MCF 10A (cell line): Measurements from ENCODE around the gene ALS2CL. TPM values are rescaled to one million over a fixed set of nuclear protein-coding genes. Genes with fewer than 3 reads are reported as not detected.

Experiments
- BruUV-seq: library from RNA; stranded (reverse); fragments of 400-500 nt; replicated peaks from 2 replicates; lab custom pipeline; 2021; lab: Mats Ljungman, UMichigan
- CTCF ChIA-PET: fragments of 300-600 bp; sonication (Branson Sonifier 250); formaldehyde crosslinking; extraction: SDS; loops from one replicate; lab custom pipeline; 2021; ENCODE audit warnings: antibody characterized with exemption, inconsistent platforms; lab: Yijun Ruan, JAX
- POLR2A ChIA-PET: fragments of 300-600, 350-650 bp; sonication (Branson Sonifier 250); formaldehyde crosslinking; extraction: SDS; loops from one replicate; lab custom pipeline; 2020; ENCODE audit warnings: antibody characterized with exemption, inconsistent platforms; lab: Yijun Ruan, JAX
- DNase-seq: peaks from one replicate; pipeline ENCODE4 v3.0.0-alpha.2; 2018; ENCODE audit not compliant: unreplicated experiment
- H3K27ac Mint-ChIP-seq: one replicate; pipeline ENCODE4 v1.8.0; 2022; ENCODE audit warnings: mild to moderate bottlenecking, low read depth, mixed read lengths; ENCODE audit not compliant: unreplicated experiment
- H3K27me3 Mint-ChIP-seq: one replicate; pipeline ENCODE4 v1.8.0; 2022; ENCODE audit warnings: mixed read lengths; ENCODE audit not compliant: insufficient read depth, unreplicated experiment
- H3K36me3 Mint-ChIP-seq: one replicate; pipeline ENCODE4 v1.8.0; 2022; ENCODE audit warnings: mild to moderate bottlenecking, moderate library complexity, mixed read lengths; ENCODE audit not compliant: insufficient read depth, unreplicated experiment
- H3K4me1 Mint-ChIP-seq: one replicate; pipeline ENCODE4 v1.8.0; 2022; ENCODE audit warnings: mixed read lengths; ENCODE audit not compliant: insufficient read depth, unreplicated experiment
- H3K4me3 Mint-ChIP-seq: one replicate; pipeline ENCODE4 v1.8.0; 2022; ENCODE audit warnings: mild to moderate bottlenecking, moderate library complexity, mixed read lengths; ENCODE audit not compliant: unreplicated experiment
- H3K9me3 Mint-ChIP-seq: one replicate; pipeline ENCODE4 v1.8.0; 2022; ENCODE audit warnings: mixed read lengths; ENCODE audit not compliant: unreplicated experiment
- intact Hi-C: fragments of 100-400 bp; cut with micrococcal nuclease; formaldehyde crosslinking; loops from 2 replicates; pipeline ENCODE4 v1.14.1; 2022
- total RNA-seq: library from RNA; stranded (reverse); gene quantifications from 2 replicates; pipeline ENCODE4 v1.2.3, GENCODE V29; 2022
- TF ChIP-seq, protein P1 (sequence below): fragments of 200-600 bp; IDR thresholded peaks from one replicate; pipeline ENCODE4 v1.8.0; 2022; ENCODE audit warnings: antibody characterized with exemption, mild to moderate bottlenecking; ENCODE audit not compliant: unreplicated experiment

Gene ALS2CL
- total RNA-seq, 1 experiment from 2014 or later = 95.5 TPM

DNA sequence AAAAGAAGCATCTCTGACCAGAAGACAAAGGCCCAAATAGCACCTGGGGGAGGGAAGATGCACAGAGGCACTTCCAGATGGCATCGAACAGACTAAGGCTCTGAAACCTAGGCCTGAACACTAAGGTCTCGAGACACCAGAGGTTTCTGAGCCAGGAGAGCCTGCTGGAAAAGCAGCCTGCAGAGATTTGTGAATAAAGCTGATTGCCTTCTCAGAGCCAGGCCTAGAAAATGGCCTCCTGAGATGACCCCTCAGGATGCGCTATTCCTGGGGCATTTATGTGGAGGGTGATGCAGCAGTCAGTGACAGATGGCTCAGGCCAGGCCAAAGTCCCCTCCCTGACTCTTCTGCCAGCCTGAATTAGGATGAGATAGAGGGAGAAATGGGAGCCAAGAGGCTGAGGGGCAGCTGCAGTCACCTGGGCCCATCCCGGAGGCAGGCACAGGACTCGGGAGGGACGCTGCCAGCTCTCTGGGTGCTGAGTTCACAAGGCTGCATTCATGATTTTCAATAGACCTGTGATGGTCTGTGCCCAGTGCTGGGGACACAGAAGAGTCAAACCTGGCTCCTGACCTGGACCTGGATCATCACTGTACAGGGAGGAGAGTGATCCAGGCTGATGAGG, 17.3 kb upstream of the ALS2CL start:
- no peak overlapping the region for H3K27ac Mint-ChIP-seq
- intact Hi-C loops = no loop called here
- TF ChIP-seq, protein P1, sequence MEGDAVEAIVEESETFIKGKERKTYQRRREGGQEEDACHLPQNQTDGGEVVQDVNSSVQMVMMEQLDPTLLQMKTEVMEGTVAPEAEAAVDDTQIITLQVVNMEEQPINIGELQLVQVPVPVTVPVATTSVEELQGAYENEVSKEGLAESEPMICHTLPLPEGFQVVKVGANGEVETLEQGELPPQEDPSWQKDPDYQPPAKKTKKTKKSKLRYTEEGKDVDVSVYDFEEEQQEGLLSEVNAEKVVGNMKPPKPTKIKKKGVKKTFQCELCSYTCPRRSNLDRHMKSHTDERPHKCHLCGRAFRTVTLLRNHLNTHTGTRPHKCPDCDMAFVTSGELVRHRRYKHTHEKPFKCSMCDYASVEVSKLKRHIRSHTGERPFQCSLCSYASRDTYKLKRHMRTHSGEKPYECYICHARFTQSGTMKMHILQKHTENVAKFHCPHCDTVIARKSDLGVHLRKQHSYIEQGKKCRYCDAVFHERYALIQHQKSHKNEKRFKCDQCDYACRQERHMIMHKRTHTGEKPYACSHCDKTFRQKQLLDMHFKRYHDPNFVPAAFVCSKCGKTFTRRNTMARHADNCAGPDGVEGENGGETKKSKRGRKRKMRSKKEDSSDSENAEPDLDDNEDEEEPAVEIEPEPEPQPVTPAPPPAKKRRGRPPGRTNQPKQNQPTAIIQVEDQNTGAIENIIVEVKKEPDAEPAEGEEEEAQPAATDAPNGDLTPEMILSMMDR = no peak
- CTCF ChIA-PET = interaction anchor here (0.6 to 1.3 kb wide), 6 partner anchors 8 to 181 kb away, joined by 3 to 5 read pairs (median 3); no protein-coding TSS in a partner anchor
- no peak for DNase-seq
- no TSS peak for BruUV-seq
- peaks cover 6% of the 10 kb centered on the region for H3K4me1 Mint-ChIP-seq
- H3K36me3 Mint-ChIP-seq = no peaks in the 10 kb centered on the region
- H3K27me3 Mint-ChIP-seq = no peaks in the 10 kb centered on the region
- POLR2A ChIA-PET = no interaction called here
- H3K9me3 Mint-ChIP-seq = no peaks in the 10 kb centered on the region
- no peak overlapping the region for H3K4me3 Mint-ChIP-seq

- ChIA-PET POLR2A (no interaction called here), CTCF (interaction anchor here (0.6 to 2.9 kb wide), 6 partner anchors 9 to 185 kb away, joined by 3 to 11 read pairs (median 4); no protein-coding TSS in a partner anchor)
- BruUV-seq = no TSS peak
- TF ChIP-seq, protein P1 = no peak
- no peak for DNase-seq
- Mint-ChIP-seq H3K4me1 (peaks cover 6% of the 10 kb centered on the region), H3K9me3 (no peaks in the 10 kb centered on the region), H3K27ac (no peak overlapping the region), H3K4me3 (no peak overlapping the region), H3K36me3 (no peaks in the 10 kb centered on the region), H3K27me3 (no peaks in the 10 kb centered on the region)
- intact Hi-C loops = no loop called here
These were observed 16.8 kb upstream of the ALS2CL start for GRCh38 chr3:46710229-46710628.

GRCh38 chr3:46709721-46710120, 16.2 kb upstream of the ALS2CL start:
- H3K4me1 Mint-ChIP-seq = peaks cover 6% of the 10 kb centered on the region
- intact Hi-C loops = loop anchor here (5.0 kb wide), 1 partner anchor 613 kb away; no protein-coding TSS in a partner anchor
- DNase-seq = no peak
- no peak overlapping the region for H3K27ac Mint-ChIP-seq
- no peaks in the 10 kb centered on the region for H3K27me3 Mint-ChIP-seq
- POLR2A ChIA-PET = no interaction called here
- BruUV-seq = no TSS peak
- CTCF ChIA-PET = interaction anchor here (1.1 to 2.9 kb wide), 4 partner anchors 9 to 185 kb away, joined by 3 to 11 read pairs (median 4); no protein-coding TSS in a partner anchor
- no peak overlapping the region for H3K4me3 Mint-ChIP-seq
- TF ChIP-seq, protein P1 = no peak
- no peaks in the 10 kb centered on the region for H3K9me3 Mint-ChIP-seq
- no peaks in the 10 kb centered on the region for H3K36me3 Mint-ChIP-seq

DNA sequence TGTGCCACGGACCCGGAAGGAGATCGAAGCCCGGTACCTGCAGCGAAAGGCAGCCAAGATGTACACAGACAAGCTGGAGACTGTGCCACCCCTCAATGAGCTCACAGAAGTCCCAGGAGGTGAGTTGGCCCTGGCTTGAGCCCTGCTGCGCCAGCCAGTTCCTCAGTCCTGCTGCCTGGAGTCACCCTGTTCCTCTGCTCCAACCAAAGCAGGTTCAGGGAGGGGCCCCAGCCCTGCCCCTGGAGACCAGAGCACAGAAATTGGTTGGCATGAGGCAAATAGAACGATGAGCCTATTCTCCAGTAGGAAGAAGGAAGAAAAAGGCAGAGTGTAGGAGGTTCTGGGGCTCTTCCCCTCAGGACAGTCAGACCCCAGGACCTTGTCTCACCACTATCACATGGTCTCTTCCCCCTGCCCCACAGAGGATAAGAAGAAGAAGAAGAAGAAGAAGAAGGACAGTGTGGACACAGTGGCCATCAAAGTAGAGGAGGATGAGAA, 15.7 kb upstream of the ALS2CL start:
- no peaks in the 10 kb centered on the region for H3K9me3 Mint-ChIP-seq
- no peaks in the 10 kb centered on the region for H3K36me3 Mint-ChIP-seq
- intact Hi-C loops = loop anchor here (5.0 kb wide), 1 partner anchor 613 kb away; no protein-coding TSS in a partner anchor
- peaks cover 6% of the 10 kb centered on the region for H3K4me1 Mint-ChIP-seq
- H3K27me3 Mint-ChIP-seq = no peaks in the 10 kb centered on the region
- CTCF ChIA-PET = interaction anchor here (1.1 to 2.9 kb wide), 2 partner anchors 186 to 200 kb away, joined by 6 to 11 read pairs; no protein-coding TSS in a partner anchor
- POLR2A ChIA-PET = no interaction called here
- TF ChIP-seq, protein P1 = no peak
- no TSS peak for BruUV-seq
- H3K4me3 Mint-ChIP-seq = no peak overlapping the region
- H3K27ac Mint-ChIP-seq = no peak overlapping the region
- no peak for DNase-seq
